Smooth muscle cell (in vitro differentiated cells): ENCODE results near the gene ACTL8. TPM values are rescaled to one million over a fixed set of nuclear protein-coding genes. Genes with fewer than 3 reads are reported as not detected.

Experiments used
- DNase-seq: peaks from one replicate; lab custom pipeline; 2025; ENCODE audit not compliant: unreplicated experiment; lab: John Stamatoyannopoulos, UW
- H2AFZ ChIP-seq: fragments of 200-600 bp; sonication (generic); 2 replicates; pipeline ENCODE4 v1.6.0; 2016; ENCODE audit warnings: antibody characterized with exemption, low read depth, mild to moderate bottlenecking
- H3F3A ChIP-seq: fragments of 200-600 bp; sonication (generic); 2 replicates; pipeline ENCODE4 v1.6.0; 2017; ENCODE audit warnings: antibody characterized with exemption, low read depth
- H3K27ac ChIP-seq: fragments of 200-600 bp; sonication (generic); 2 replicates; pipeline ENCODE4 v1.5.1; 2016; ENCODE audit warnings: low read depth, mild to moderate bottlenecking
- H3K27me3 ChIP-seq: fragments of 200-600 bp; sonication (generic); 2 replicates; pipeline ENCODE4 v1.6.1; 2016; ENCODE audit warnings: low read depth, mild to moderate bottlenecking
- H3K36me3 ChIP-seq: fragments of 200-600 bp; sonication (generic); 2 replicates; pipeline ENCODE4 v1.5.1; 2016; ENCODE audit warnings: low read depth
- H3K4me1 ChIP-seq: fragments of 200-600 bp; sonication (generic); 2 replicates; pipeline ENCODE4 v1.5.1; 2016; ENCODE audit warnings: low read depth
- H3K4me2 ChIP-seq: fragments of 200-600 bp; sonication (generic); 2 replicates; pipeline ENCODE4 v1.6.0; 2016; ENCODE audit warnings: mild to moderate bottlenecking
- H3K4me3 ChIP-seq: fragments of 200-600 bp; sonication (generic); 2 replicates; pipeline ENCODE4 v1.5.1; 2016; ENCODE audit warnings: mild to moderate bottlenecking
- H3K79me2 ChIP-seq: fragments of 200-600 bp; sonication (generic); 2 replicates; pipeline ENCODE4 v1.6.0; 2016; ENCODE audit warnings: low read depth, mild to moderate bottlenecking
- H3K9ac ChIP-seq: fragments of 200-600 bp; sonication (generic); 2 replicates; pipeline ENCODE4 v1.6.0; 2016; ENCODE audit warnings: low read depth
- H3K9me3 ChIP-seq: fragments of 200-600 bp; sonication (generic); replicated peaks from 2 replicates; pipeline ENCODE4 v1.5.1; 2016; ENCODE audit warnings: low read depth
- H4K20me1 ChIP-seq: fragments of 200-600 bp; sonication (generic); 2 replicates; pipeline ENCODE4 v1.6.0; 2016; ENCODE audit warnings: low read depth
- WGBS: methylation state at CpG from one replicate; pipeline ENCODE4 v1.1.7; 2016; ENCODE audit warnings: low lambda C conversion rate; 5-methylcytosine and 5-hydroxymethylcytosine counted together
- polyA plus RNA-seq: library from polyadenylated mRNA; unstranded; fragments of >200 nt; fragmentation: Nextera tagmentation; extraction: Ambion mirVana; gene quantifications from 2 replicates; pipeline ENCODE4 v1.2.1, GENCODE V29; 2016
- total RNA-seq: library from RNA; depleted of rRNA; stranded (reverse); fragments of >200 nt; gene quantifications from 2 replicates; pipeline ENCODE4 v1.2.3, GENCODE V29; 2014
- TF ChIP-seq, protein P1 (sequence below): fragments of 200-600 bp; sonication (generic); IDR thresholded peaks from 2 replicates; pipeline ENCODE4 v1.5.1; 2017; ENCODE audit warnings: borderline replicate concordance, mild to moderate bottlenecking, antibody characterized with exemption; ENCODE audit not compliant: insufficient read depth, poor library complexity, severe bottlenecking

Gene ACTL8
- total and polyA plus RNA-seq, 2 experiments from 2014 or later = 0.13 TPM; not detected in 1

DNA sequence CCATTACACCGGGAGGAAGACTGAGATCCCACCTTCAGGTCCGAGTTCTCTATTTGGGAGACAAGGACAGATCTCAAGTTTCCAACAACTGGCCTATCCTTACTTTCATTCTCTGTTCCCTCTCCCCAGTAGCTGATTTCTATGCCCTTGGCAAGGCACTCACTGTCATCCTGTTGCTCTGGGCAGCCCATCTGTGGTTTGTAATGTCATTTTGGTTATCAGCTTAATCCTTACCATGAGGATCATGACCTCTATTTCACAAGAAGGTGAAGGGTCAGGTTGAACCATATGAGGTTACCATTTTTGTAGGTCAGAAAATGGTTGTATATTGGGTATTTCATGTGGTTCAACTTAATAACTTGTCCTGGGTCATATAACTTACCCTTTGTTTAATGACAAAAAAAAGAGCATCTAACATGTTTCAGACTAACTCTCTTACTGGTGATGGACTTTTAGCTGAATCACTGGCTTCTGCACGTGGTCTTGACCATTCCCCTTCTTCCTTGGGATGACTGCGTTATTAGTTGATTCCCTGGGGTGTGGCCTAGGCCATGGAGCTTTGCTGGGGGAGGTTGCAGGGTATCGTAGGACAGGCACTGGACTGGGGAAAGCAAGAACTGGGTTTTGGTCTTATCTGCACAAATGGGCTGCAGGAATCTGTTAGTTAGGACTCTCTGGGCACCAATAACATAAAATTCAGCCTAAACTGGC lies 120.2 kb downstream of the ACTL8 start:
- Histone ChIP-seq H3K9me3 (no peaks in the 10 kb centered on the region), H3K79me2 (no peaks in the 10 kb centered on the region), H3K27ac (peak overlapping the region; percentile 62), H3K4me3 (no peak overlapping the region), H3K4me2 (peak overlapping the region; percentile 61), H4K20me1 (no peaks in the 10 kb centered on the region), H3K36me3 (no peaks in the 10 kb centered on the region), H2AFZ (peak overlapping the region; percentile 55), H3K9ac (peak overlapping the region; percentile 7), H3F3A (peaks cover 7% of the 10 kb centered on the region), H3K4me1 (peaks cover 11% of the 10 kb centered on the region), H3K27me3 (no peaks in the 10 kb centered on the region)
- no peak for DNase-seq
- TF ChIP-seq, protein P1, sequence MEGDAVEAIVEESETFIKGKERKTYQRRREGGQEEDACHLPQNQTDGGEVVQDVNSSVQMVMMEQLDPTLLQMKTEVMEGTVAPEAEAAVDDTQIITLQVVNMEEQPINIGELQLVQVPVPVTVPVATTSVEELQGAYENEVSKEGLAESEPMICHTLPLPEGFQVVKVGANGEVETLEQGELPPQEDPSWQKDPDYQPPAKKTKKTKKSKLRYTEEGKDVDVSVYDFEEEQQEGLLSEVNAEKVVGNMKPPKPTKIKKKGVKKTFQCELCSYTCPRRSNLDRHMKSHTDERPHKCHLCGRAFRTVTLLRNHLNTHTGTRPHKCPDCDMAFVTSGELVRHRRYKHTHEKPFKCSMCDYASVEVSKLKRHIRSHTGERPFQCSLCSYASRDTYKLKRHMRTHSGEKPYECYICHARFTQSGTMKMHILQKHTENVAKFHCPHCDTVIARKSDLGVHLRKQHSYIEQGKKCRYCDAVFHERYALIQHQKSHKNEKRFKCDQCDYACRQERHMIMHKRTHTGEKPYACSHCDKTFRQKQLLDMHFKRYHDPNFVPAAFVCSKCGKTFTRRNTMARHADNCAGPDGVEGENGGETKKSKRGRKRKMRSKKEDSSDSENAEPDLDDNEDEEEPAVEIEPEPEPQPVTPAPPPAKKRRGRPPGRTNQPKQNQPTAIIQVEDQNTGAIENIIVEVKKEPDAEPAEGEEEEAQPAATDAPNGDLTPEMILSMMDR = no peak
- WGBS = 41% methylated on average over 5 of the region's 5 CpGs

DNA sequence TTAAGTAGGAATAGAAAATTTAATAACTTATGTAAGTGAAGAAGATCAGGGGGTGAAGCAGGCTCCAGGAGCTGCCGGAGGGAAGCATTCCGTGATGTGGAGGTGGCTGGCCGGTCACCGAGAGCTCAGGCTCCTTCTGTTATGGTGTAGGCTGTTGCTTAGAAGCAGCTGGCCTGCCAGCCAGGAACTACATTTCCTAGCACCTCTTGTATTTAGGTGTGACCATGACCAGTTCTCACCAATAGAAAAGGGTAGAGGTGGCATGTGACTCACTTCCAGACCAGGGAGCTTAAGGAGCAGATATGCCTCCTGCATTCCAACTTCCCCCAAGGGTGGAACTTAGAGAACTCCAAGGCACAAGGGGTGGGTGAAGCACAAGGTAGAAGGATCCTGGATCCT lies 120.7 kb downstream of the ACTL8 start:
- H4K20me1 ChIP-seq = no peaks in the 10 kb centered on the region
- WGBS = 67% methylated on average over 4 of the region's 4 CpGs
- TF ChIP-seq, protein P1 = no peak
- no peaks in the 10 kb centered on the region for H3K9me3 ChIP-seq
- H3K9ac ChIP-seq = no peak overlapping the region
- H2AFZ ChIP-seq = no peak overlapping the region
- H3K4me3 ChIP-seq = no peak overlapping the region
- H3K36me3 ChIP-seq = no peaks in the 10 kb centered on the region
- peak overlapping the region; percentile 61 for H3K4me2 ChIP-seq
- peaks cover 7% of the 10 kb centered on the region for H3F3A ChIP-seq
- no peak for DNase-seq
- H3K27ac ChIP-seq = peak overlapping the region; percentile 62
- H3K27me3 ChIP-seq = no peaks in the 10 kb centered on the region
- H3K4me1 ChIP-seq = peaks cover 11% of the 10 kb centered on the region
- no peaks in the 10 kb centered on the region for H3K79me2 ChIP-seq

Other genes with a start within 250 kb of the ACTL8 start
- gene ARHGEF10L, start 215.6 kb upstream of the ACTL8 start, total RNA-seq = 6.6 and 9.1 TPM in 2 replicates
- gene ARHGEF10L, start 215.6 kb upstream of the ACTL8 start, polyA plus RNA-seq = 12.0 and 13.7 TPM in 2 replicates